Inferior parietal cortex (tissue), 1 donor: Measurements from ENCODE around the gene SORD.
"Not testable (repeated sequence)": the region's sequence is repeated elsewhere in the genome, so short reads cannot be mapped to it uniquely, and the experiment has no call there.

Experiments used
- DNase-seq: peaks from one replicate; pipeline ENCODE4 v3.0.0-alpha.2; 2016; ENCODE audit errors: extremely low spot score

The SORD gene

DNA sequence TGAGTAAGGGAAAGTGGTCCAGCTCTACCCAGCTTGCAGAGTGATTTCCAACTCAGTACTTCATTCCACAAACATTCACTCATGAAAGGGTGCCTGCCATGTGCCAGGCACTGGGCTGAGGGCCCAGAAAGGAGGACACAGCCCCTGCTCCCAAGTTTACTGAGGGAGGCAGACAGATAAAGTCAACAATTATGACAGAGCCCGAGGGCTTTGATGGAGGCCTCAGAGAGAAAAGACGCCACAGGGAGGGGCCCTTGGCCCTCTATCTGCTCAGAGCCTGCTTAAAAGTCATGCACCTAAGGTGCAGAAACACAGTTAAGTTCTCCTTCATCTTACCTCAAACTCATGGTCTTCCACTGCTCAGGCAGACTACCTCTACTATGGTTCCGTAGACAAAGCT, 1.7 kb downstream of the SORD start:
- DNase-seq, result not testable (repeated sequence)

DNA sequence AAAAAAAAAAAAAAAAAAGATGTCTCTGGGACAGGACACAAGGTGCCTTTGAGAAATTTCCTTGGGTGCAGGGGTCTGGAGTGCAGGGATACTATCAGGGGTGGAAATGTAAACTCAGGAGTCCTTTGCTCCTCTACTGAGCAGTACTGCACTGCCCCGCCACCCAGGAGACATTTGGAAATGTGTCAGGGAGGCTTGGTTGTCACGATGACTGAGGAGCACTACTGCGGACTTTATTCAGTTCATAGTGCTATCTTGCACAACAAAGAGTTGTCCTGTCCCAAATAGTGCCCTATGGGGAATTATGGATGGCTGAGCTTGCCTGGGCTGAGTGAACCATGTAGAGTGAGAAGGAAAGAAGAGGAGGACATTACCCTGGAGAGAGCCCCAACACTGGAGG, 2.6 kb downstream of the SORD start:
- not testable (repeated sequence) for DNase-seq

DNA sequence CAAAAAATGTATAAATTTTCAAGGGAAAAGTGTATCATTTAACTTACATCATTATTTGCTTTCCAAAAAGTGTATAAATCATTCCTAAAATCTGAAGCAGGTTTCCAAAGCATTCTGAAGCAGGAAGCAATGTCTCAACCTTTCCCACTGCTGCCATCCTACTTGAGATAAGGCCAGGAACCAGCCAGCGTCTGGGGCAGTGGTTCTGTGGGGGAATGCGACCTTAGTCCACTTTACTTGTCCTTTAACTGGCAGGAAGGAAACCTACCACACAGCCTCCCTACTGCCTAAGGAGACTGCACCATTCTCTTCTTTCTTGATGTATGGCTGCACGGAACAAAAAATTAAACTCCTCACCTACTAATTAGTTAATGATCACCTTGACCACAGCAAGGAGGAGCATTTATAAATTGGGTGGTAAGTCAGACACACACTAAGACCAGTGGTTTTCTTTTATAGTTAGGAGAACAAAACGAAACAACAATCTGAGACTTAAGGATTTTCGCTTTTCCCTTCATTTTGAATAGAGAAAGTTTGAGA, 3.7 kb downstream of the SORD start:
- no peak for DNase-seq

DNA sequence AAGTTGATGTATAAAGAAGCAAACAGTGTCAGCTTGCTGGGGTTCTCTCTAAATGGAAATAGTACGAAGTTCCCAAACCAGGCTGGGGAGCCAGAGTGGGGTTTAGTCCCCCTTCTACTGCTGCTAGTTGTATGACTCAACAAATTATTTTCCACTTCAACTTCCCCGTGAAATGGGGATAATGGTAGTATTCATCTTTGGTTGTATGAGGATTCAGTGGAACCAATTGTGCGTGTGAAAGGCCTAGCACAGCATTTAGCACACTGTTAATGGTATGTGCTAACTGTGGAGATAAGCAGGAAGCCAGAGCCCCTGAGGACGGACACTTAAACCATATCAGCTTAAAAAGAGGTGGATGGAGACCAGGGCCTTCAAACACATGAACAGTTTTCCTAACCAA, 4.2 kb downstream of the SORD start:
- no peak for DNase-seq

DNA sequence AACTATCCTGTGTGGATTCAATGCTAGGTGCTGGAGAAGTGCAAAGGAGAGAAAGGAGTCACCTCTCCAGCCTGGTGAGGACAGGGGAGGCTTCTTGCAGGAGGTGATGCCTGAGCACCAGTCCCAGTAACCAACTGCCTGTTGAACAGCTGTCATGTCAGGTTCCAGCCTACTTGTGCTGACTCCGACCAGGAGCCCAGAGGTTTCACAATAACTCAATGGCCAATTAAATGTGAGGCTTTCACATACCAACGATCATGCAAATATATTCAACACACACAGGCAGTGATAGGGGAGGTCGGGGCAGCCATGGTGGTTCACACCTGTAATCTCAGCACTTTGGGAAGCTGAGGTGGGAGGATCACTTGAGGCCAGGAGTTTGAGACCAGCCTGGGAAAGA, 7.7 kb downstream of the SORD start:
- DNase-seq, result no peak

DNA sequence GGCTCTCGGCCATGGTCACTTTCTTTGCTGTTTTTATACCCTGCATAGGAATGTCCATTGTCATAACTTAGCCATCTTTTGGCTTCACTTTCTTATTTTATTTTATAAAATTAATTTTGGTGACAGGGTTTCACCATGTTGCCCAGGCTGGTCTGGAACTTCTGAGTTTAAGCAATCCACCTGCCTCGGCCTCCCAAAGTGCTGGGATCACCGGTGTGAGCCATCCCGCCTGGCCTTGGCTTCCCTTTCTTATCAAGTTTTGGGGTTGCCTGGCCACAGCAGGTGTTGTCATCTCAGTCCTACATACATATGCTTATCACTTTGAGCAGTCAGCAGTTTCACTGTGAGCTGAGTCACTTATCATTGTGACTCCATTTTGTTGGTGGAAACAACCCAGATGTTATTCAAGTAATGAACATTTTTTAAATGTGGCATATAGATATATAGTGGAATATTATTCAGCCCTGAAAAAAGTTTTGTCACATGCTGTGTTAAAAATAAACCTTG, 8.6 kb downstream of the SORD start:
- not testable (repeated sequence) for DNase-seq

DNA sequence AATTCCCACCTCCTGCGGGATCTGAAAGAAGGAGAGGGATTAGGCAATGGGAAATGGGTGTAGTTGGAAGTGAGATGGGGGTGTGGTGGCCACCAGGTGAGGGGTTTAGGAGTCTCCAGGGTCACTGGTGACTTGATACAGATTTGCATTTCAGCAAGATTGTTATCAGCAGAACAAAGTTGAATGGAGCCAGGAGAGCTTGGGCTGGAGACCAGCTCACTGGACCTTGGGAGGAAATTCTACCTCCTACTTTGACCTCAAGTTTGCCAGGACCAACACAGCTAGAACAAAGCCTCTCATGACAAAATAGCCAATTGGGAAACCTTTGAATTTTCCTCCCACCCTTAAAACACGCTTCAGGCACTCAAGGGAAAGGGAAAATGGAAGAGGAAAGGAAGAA, 9.5 kb downstream of the SORD start:
- DNase-seq, result not testable (repeated sequence)

DNA sequence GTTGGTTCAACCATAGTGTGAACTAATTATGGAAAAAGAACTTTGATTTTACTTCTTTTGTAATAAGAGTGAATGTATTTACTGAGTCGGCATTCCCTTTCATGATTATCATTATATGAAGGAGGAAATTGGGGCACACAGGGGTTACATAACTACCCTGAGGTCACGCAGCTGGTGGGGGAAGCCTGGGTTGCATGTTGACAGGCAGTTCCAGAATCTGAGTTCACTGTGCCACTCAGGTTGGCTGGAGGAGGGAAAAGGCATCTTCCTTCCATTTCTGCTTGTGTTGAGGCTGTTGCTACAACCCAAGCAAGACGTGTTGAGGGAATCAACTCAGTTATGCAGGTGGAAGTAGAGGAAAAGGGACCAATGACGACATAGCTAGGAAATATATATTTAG, 11.1 kb downstream of the SORD start:
- DNase-seq, result not testable (repeated sequence)

DNA sequence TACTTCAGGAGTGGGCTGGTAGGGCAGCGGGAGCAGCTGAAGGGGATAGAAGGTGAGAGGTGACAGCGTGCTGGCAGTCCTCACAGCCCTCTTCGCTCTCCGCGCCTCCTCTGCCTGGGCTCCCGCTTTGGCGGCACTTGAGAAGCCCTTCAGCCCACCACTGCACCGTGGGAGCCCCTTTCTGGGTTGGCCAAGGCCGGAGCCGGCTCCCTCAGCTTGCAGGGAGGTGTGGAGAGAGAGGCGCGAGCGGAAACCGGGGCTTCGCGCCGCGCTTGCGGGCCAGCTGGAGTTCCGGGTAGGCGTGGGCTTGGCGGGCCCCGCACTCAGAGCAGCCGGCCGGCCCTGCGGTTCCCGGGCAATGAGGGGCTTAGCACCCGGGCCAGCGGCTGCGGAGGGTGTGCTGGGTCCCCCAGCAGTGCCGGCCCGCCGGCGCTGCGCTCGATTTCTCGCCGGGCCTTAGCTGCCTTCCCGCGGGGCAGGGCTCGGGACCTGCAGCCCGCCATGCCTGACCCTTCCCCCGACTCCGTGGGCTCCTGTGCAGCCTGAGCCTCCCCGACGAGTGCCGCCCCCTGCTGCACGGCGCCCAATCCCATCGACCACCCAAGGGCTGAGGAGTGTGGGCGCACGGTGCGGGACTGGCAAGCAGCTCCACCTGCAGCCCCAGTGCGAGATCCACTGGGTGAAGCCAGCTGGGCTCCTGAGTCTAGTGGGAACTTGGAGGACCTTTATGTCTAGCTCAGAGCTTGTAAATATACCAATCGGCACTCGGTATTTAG, 11.8 kb downstream of the SORD start:
- DNase-seq, result not testable (repeated sequence)

DNA sequence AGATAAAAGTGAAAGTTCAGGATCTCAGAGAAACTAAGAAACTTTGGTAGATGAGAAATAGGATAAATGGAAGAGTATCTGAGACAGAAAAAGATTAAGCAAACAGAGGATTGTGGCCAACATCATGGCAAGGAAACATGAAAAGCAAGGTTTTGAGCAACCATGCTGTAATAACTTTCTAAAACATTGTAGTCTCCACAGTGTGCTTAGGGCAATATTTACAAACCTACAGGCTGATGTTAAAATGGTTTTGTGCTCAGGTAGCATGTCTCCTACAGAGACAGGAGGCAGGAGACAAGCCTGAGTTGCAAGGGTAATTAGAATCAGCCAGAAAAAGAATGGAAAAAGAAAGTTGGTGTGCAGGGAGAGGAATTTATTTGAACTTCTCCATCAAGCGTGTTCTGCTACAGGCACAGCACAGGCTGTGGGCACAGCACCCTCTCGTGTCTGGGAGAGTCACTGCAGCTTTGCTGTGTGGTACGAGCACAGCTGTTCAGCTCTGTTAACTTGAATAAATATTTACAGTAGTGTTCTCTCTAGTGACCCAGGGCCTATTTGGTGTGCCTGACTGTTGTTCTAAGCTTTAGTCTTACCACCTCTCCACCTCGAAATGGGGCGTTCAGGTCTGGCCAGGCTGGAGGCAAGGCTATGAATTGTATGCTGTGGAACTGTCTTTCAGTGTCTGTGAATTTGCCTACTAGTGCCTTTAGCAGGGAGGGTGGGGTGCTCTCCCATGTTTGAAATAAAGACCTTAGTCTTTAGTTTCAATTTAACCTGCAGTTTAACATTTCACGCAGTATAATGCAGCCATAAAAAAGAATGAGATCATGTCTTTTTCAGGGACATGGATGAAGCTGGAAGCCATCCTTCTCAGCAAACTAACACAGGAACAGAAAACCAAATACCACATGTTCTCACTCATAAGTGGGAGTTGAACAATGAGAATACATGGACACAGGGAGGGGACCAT, 14.1 kb downstream of the SORD start:
- DNase-seq, result peak; percentile 79

DNA sequence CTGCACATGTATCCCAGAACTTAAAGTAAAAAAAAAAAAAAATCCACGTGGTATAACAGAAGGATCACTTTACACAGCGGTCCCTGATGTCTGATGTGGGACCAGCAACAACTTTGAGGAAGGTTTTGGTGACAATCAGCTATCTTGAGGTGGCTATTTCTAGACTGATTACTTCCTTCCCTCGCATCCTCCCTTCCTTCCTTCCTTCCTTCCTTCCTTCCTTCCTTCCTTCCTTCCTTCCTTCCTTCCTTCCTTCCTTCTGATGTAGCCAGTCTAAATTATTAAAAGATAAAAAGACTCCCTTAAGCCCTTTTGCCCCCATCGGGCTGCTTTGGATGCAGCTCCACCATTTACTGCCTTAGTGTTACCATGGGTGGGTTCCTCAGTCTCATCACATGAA, 14.9 kb downstream of the SORD start:
- DNase-seq, result no peak

DNA sequence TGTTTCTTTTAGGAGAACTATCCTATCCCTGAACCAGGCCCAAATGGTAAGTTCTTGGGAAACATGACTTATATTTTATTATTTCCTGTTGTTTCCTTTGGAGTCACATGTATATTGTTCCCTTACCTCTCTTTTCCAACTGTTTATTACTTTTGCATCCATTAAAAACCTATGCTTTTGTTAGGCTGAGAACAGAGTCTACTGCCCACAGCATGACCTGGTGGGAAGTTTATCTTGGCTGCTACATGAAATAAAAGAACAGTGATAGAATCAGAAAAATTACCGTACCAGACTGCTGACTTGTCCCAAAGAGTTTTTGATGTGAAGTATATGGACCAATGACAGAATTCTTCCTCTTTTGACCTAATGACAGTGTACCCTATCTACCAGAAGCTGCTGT, 17.4 kb downstream of the SORD start:
- not testable (repeated sequence) for DNase-seq

DNA sequence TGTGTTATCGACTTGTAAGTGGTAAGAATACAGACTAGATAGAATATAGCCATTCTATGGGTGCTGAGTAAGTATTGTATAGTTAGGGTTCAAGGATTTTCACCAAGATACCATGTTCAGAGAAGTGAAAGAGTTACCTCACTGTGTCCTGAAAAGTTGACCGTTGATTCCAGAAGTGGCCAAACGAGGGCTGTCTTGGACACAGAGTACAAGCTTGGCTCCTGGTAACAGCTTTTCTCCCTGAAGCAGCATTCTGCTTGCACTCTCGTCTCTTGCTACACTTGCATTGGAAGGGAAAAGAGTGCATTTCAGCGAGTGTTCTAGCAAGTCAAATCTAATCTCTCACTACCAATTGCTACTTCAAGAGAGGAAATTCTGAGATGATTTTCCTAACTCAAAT, 18.5 kb downstream of the SORD start:
- DNase-seq, result not testable (repeated sequence)

DNA sequence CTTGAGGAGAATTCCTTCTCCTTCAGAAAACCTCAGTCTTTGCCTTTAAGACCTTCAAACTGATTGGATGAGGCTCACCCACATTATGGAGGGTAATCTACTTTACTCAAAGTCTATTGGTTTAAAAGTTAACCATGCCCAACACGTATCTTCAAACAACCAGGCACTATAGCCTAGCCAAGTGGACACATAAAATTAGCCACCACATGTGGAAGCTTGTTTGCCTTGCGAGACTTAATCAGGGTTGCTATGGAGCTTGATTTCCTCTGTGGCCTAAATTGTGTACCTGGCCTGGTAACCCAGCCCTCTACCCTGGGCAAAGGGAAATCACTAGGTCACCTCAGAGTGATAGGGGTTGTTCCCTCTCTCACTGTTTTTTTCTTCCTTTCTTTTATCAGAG, 19.9 kb downstream of the SORD start:
- not testable (repeated sequence) for DNase-seq

DNA sequence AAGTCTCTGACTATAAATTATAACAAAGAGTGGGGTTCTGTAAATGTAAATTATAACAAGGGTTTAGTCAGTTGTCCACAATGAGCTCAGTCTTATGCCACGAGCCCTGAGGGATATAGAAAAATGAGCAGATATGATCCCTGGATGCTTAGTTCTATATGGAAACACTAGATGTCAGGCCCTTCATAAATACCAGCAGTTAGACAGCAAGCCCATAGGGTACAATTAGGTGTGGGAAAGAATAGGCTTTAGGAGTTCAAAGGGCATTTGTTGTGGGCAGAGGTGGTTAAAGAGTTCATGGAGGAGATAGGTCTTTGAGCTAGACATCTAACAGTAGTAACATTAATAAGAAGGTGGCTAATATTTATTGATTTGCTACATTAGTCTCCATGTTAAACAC, 21.3 kb downstream of the SORD start:
- DNase-seq, result not testable (repeated sequence)

DNA sequence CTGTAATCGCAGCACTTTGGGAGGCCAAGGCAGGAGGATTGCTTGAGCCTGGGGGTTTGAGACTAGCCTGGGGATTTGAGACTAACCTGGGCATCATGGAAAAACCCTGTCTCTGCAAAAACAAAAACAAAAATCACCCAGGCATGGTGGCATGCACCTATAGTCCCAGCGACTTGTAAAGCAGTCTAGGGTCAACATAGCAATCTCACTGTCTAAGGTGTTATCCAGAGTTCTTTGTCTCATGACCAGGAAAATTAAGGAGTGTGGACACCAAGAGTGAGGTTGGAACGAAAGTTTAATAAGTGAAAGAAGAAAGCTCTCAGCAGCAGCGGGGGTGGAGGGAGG, 25.4 kb downstream of the SORD start:
- not testable (repeated sequence) for DNase-seq

DNA sequence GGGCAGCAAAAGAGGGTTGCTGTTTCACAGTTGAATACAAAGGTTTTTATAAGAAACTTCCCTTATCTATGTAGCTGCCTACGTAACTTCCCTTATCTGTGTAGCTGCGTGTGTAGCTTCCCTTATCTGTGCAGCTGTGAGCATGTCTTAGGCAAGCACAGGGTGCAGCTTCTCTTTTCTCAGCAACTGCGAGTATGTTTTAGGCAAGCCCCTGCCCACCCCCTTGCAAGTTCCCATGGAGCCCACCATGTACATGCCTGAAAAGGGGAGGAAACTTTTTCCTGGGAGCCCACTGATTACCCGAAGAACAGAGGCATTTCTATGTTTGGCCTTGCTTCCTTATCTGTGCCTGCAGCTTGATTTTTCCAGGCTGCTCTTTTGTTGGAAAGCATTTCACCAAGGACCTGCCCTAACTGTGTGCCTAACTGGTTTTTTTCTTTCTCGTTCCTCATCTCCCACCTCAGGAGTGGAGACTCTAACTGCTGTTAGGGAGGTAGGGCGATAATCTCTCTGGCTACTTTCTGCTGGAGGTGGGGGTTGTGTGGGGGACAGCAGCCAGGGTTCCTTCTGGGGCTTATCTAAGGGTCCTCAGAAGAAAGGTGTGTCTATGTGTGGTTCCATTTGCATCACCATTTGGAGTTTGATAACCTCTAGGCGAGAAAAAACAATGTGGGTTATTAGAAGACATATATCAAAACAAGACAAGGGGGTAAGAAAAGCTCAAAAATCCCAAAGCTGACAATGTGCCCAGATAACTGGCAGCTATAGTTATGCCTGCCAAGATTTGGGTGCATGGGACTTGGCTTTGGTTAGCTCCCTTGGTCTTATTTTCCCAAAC, 26.0 kb downstream of the SORD start:
- DNase-seq, result no peak

DNA sequence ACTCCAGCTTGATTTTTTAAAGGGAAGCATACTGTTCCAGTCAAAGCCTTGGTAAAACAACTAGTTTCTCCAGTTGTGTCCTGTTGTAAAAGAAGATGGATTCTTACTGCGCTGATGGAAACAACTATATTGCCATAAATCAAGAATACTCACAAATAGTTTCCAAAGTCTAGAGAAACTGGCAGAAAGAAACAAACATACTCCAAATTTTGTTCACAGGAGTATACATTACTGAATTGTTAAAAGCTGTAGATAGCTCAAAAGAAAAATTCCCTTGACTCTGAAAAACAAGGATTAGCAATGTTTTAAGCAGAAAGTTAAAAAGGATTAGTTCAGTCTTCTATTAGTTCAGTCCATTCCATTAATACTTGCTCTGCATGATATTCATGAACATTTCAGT, 27.6 kb downstream of the SORD start:
- no peak for DNase-seq

DNA sequence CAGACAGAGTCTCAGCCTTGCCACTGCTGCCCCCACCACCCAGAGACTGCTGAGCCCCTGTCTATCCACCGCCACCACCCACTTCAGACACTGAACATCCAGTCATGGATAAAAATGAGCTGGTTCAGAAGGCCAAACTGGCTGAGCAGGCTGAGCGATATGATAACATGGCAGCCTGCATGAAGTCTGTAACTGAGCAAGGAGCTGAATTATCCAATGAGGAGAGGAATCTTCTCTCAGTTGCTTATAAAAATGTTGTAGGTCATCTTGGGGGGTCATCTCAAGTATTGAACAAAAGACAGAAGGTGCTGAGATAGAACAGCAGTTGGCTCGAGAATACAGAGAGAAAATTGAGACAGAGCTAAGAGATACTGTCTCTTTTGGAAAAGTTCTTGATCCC, 29.7 kb downstream of the SORD start:
- not testable (repeated sequence) for DNase-seq

DNA sequence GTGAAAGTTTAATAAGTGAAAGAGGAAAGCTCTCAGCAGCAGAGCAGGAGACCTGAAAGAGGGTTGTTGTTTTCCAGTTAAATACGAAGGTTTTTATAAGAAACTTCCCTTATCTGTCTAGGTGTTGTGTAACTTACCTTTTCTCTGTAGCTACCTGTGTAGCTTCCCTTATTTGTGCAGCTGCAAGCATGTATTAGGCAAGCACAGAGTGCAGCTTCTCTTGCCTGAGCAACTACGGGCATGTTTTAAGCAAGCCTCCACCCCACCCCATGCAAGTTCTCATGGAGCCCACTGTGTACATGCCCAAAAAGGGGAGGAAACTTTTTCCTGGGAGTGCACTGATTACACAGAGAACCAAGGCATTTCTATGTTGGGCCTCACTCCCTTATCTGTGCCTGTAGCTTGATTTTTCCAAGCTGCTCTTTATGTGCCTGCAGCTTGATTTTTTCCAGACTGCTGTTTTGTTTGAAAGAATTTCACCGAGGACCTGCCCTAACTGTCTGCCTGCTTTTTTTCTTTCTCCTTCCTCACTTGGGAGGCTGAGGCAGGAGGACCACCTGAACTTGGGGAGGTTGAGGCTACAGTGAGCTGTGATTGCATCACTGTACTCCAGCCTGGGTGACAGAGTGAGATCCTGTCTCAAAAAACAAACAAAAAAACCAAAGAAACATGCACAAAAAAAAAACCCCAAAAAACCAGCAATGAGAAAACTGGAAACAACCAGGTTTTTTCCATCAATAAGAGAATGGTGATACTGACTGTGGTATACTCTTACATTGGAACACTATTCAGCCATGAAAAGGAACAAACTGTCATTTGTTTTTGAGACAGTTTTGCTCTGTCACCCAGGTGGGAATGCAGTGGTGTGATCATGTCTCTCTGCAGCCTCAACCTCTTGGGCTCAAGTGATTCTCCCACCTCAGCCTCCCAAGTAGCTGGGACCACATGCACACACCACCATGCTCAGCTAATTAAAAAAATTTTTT, 36.0 kb downstream of the SORD start:
- DNase-seq, result not testable (repeated sequence)
